Suprapubic skin (tissue), 4 donors: Measurements from ENCODE around the gene POLQ. TPM values are rescaled to one million over a fixed set of nuclear protein-coding genes. Genes with fewer than 3 reads are reported as not detected.

Experiments used
- DNase-seq, 2 donors: peaks; one replicate each; pipeline ENCODE4 v3.0.0-alpha.2; 2019; ENCODE audit warnings: low spot score in 2 of 2
- H3K27ac ChIP-seq: fragments of 200-600 bp; sonication (generic); one replicate; pipeline ENCODE4 v1.5.1; 2019
- H3K27me3 ChIP-seq: fragments of 200-600 bp; sonication (generic); one replicate; pipeline ENCODE4 v1.5.1; 2019
- H3K36me3 ChIP-seq: fragments of 200-600 bp; sonication (generic); one replicate; pipeline ENCODE4 v1.5.1; 2019
- H3K4me1 ChIP-seq: fragments of 200-600 bp; sonication (generic); one replicate; pipeline ENCODE4 v1.5.1; 2019
- H3K4me3 ChIP-seq: fragments of 200-600 bp; sonication (generic); one replicate; pipeline ENCODE4 v1.5.1; 2019; ENCODE audit warnings: mild to moderate bottlenecking
- H3K9me3 ChIP-seq: fragments of 200-600 bp; sonication (generic); one replicate; pipeline ENCODE4 v1.5.1; 2019
- EP300 ChIP-seq: sonication (generic); formaldehyde crosslinking; IDR thresholded peaks from one replicate; pipeline ENCODE4 v1.6.1; 2017; ENCODE audit warnings: antibody characterized with exemption
- POLR2A ChIP-seq, 2 donors: fragments of 450-650 bp; IDR thresholded peaks; one replicate each; pipeline ENCODE4 v1.6.1; 2017; ENCODE audit warnings: antibody characterized with exemption in 2 of 2, mild to moderate bottlenecking in 2 of 2, moderate library complexity in 2 of 2
- POLR2AphosphoS5 ChIP-seq, 3 donors: sonication (generic); formaldehyde crosslinking; IDR thresholded peaks; one replicate each; pipeline ENCODE4 v1.6.1; 2017; ENCODE audit warnings: antibody characterized with exemption in 3 of 3
- WGBS: methylation state at CpG from one replicate; pipeline ENCODE4 v1.1.5; 2018; 5-methylcytosine and 5-hydroxymethylcytosine counted together
- total RNA-seq, 4 donors: library from RNA; depleted of rRNA; stranded (reverse); fragments of >200 nt; gene quantifications; one replicate each; pipeline ENCODE4 v1.1.0, GENCODE V29; 2016
- TF ChIP-seq, protein P1 (sequence below), 2 donors: fragments of 200-600 bp in 1 of 2; fragments of 450-650 bp in 1 of 2; sonication (generic) in 1 of 2; IDR thresholded peaks; one replicate each; pipeline ENCODE4 v1.5.1; 2016 to 2019; ENCODE audit warnings: antibody characterized with exemption in 2 of 2, mild to moderate bottlenecking in 1 of 2, moderate library complexity in 1 of 2

The POLQ gene
- total RNA-seq, 4 donors from 2014 or later: 0.76 to 2.4 (median 0.84) TPM

- Histone ChIP-seq H3K36me3 (no peaks in the 10 kb centered on the region), H3K9me3 (no peaks in the 10 kb centered on the region), H3K27me3 (peaks cover 3% of the 10 kb centered on the region), H3K4me3 (no peak overlapping the region), H3K27ac (no peak overlapping the region), H3K4me1 (no peaks in the 10 kb centered on the region)
- TF ChIP-seq EP300: no peak
- no peak for TF ChIP-seq POLR2A (IDR thresholded peaks at IDR 0.05)
- TF ChIP-seq, protein P1, sequence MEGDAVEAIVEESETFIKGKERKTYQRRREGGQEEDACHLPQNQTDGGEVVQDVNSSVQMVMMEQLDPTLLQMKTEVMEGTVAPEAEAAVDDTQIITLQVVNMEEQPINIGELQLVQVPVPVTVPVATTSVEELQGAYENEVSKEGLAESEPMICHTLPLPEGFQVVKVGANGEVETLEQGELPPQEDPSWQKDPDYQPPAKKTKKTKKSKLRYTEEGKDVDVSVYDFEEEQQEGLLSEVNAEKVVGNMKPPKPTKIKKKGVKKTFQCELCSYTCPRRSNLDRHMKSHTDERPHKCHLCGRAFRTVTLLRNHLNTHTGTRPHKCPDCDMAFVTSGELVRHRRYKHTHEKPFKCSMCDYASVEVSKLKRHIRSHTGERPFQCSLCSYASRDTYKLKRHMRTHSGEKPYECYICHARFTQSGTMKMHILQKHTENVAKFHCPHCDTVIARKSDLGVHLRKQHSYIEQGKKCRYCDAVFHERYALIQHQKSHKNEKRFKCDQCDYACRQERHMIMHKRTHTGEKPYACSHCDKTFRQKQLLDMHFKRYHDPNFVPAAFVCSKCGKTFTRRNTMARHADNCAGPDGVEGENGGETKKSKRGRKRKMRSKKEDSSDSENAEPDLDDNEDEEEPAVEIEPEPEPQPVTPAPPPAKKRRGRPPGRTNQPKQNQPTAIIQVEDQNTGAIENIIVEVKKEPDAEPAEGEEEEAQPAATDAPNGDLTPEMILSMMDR (IDR thresholded peaks at IDR 0.05): no peak
- no peak for TF ChIP-seq POLR2AphosphoS5 (IDR thresholded peaks at IDR 0.05)
- DNase-seq: no peak
- WGBS: 67% methylated on average over 2 of the region's 2 CpGs
Measured at GRCh38 chr3:121581691-121582090, 35.9 kb upstream of the POLQ start.

DNA sequence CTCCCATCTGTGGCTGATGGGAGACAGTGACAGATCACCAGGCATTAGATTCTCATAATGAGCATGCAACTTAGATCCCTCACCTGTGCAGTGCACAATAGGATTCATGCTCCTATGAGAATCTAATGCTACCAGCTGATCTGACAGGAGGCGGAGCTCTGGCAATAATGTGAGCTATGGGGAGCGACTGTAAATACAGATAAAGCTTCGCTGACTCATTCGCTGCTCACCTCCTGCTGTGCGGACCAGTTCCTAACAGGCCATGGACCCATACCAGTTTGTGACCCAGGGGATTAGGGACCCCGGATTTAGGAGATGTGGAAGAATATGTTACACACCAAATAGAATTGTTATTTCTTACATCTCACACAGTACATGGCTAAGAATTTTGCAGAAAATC lies 28.7 kb upstream of the POLQ start:
- H3K27me3 ChIP-seq: no peaks in the 10 kb centered on the region
- DNase-seq: no peak
- H3K36me3 ChIP-seq: no peaks in the 10 kb centered on the region
- no peak for TF ChIP-seq POLR2AphosphoS5 (IDR thresholded peaks at IDR 0.05)
- TF ChIP-seq, protein P1 (IDR thresholded peaks at IDR 0.05): no peak
- no peak for TF ChIP-seq POLR2A (IDR thresholded peaks at IDR 0.05)
- no peak for TF ChIP-seq EP300
- WGBS: 73% methylated on average over 6 of the region's 6 CpGs
- H3K4me1 ChIP-seq: no peaks in the 10 kb centered on the region
- no peak overlapping the region for H3K27ac ChIP-seq
- H3K9me3 ChIP-seq: no peaks in the 10 kb centered on the region
- H3K4me3 ChIP-seq: no peak overlapping the region

GRCh38 chr3:121567649-121568048 lies 21.9 kb upstream of the POLQ start, which contains the start of gene ARGFX:
ARGFX (plus strand) TSS chr3:121567949; CDS start chr3:121570714, 2,765 bp downstream.
- Histone ChIP-seq H3K27ac (no peak within 1 kb of the TSS), H3K36me3 (no peaks in the 10 kb centered on the region), H3K4me1 (no peaks in the 10 kb centered on the region), H3K27me3 (no peaks in the 10 kb centered on the region), H3K4me3 (no peak within 1 kb of the TSS), H3K9me3 (no peaks in the 10 kb centered on the region)
- no peak for DNase-seq
- TF ChIP-seq, protein P1 (IDR thresholded peaks at IDR 0.05): no peak
- TF ChIP-seq EP300 (no peak), POLR2AphosphoS5 (IDR thresholded peaks at IDR 0.05) (no peak), POLR2A (IDR thresholded peaks at IDR 0.05) (no peak)
- WGBS: 94% methylated on average over 5 of the region's 5 CpGs

- Histone ChIP-seq H3K9me3 (no peaks in the 10 kb centered on the region), H3K4me1 (no peaks in the 10 kb centered on the region), H3K27me3 (no peaks in the 10 kb centered on the region), H3K27ac (no peak overlapping the region), H3K36me3 (no peaks in the 10 kb centered on the region), H3K4me3 (no peak overlapping the region)
- no peak for TF ChIP-seq EP300
- DNase-seq: no peak
- WGBS: 84% methylated on average over 9 of the region's 9 CpGs
Measured at GRCh38 chr3:121566773-121567172, 21.0 kb upstream of the POLQ start.

GRCh38 chr3:121562148-121562547 lies 16.4 kb upstream of the POLQ start:
- no peak for DNase-seq

More at GRCh38 chr3:121562148-121562547, 16.4 kb upstream of the POLQ start:
- no peak overlapping the region for H3K27ac ChIP-seq
- H3K36me3 ChIP-seq: no peaks in the 10 kb centered on the region
- no peak overlapping the region for H3K4me3 ChIP-seq
- peaks cover 5% of the 10 kb centered on the region for H3K4me1 ChIP-seq
- no peaks in the 10 kb centered on the region for H3K27me3 ChIP-seq
- no peaks in the 10 kb centered on the region for H3K9me3 ChIP-seq
- TF ChIP-seq, protein P1 (IDR thresholded peaks at IDR 0.05): no peak
- no peak for TF ChIP-seq EP300
- TF ChIP-seq POLR2A (IDR thresholded peaks at IDR 0.05): no peak
- no peak for TF ChIP-seq POLR2AphosphoS5 (IDR thresholded peaks at IDR 0.05)
